IMR-90 (cell line): Measurements from ENCODE around the gene HLA-DRB1.

ENCODE experiments used
- RAD21 ChIP-seq: IDR thresholded peaks from 2 replicates; pipeline ENCODE4 v1.6.1; 2012; ENCODE audit warnings: low read length, improper control_type of control experiment
- TF ChIP-seq, protein P1 (sequence below): conservative IDR thresholded peaks from 2 replicates; pipeline ENCODE4 v1.5.1; 2012; ENCODE audit warnings: mild to moderate bottlenecking, low read depth, low read length, improper control_type of control experiment
- TF ChIP-seq, protein P2 (sequence below): fragments of 150-350 bp; IDR thresholded peaks from 2 replicates; pipeline ENCODE4 v1.6.1; 2017; ENCODE audit warnings: mild to moderate bottlenecking, antibody characterized with exemption, low read length, low read depth

DNA sequence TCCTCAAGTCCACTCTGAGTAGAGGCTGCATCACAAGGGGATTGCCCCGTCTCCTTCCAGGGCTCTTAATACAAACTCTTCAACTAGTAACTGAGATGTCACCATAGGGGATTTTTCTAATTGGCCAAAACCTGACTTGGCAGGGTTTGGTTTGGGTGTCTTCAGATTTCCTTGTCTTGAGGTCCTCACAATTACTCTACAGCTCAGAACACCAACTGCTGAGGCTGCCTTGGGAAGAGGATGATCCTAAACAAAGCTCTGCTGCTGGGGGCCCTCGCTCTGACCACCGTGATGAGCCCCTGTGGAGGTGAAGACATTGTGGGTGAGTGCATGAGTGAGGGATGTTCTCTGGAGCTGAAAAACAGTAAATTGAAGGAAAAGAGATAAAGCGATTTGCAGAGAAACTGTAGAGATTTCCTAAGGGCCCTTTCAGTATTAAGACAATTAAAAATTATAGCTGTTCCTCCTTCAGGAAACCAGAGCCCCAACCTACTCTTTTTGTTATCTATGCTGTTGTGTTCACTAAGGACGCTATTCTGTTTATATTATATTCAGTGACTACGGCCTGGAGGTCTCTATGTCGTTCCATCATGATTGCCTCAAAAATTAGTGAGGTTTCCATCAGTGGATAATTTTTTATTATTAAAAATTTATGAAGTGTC, 47.7 kb upstream of the HLA-DRB1 start, which contains the start of gene HLA-DQA1:
- TF ChIP-seq, protein P1, sequence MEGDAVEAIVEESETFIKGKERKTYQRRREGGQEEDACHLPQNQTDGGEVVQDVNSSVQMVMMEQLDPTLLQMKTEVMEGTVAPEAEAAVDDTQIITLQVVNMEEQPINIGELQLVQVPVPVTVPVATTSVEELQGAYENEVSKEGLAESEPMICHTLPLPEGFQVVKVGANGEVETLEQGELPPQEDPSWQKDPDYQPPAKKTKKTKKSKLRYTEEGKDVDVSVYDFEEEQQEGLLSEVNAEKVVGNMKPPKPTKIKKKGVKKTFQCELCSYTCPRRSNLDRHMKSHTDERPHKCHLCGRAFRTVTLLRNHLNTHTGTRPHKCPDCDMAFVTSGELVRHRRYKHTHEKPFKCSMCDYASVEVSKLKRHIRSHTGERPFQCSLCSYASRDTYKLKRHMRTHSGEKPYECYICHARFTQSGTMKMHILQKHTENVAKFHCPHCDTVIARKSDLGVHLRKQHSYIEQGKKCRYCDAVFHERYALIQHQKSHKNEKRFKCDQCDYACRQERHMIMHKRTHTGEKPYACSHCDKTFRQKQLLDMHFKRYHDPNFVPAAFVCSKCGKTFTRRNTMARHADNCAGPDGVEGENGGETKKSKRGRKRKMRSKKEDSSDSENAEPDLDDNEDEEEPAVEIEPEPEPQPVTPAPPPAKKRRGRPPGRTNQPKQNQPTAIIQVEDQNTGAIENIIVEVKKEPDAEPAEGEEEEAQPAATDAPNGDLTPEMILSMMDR, result no peak
- no peak for TF ChIP-seq RAD21
- TF ChIP-seq, protein P2, sequence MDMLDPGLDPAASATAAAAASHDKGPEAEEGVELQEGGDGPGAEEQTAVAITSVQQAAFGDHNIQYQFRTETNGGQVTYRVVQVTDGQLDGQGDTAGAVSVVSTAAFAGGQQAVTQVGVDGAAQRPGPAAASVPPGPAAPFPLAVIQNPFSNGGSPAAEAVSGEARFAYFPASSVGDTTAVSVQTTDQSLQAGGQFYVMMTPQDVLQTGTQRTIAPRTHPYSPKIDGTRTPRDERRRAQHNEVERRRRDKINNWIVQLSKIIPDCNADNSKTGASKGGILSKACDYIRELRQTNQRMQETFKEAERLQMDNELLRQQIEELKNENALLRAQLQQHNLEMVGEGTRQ, result no peak
